Endodermal cell (in vitro differentiated cells): ENCODE data around the gene NCAPH2. TPM values are rescaled to one million over a fixed set of nuclear protein-coding genes. Genes with fewer than 3 reads are reported as not detected.

Source experiments
- DNase-seq: peaks from one replicate; pipeline ENCODE4 v3.0.0-alpha.2; 2017
- H3K27ac ChIP-seq: 2 replicates; pipeline ENCODE4 v1.5.1; 2013; ENCODE audit warnings: mild to moderate bottlenecking, low read depth, low read length, moderate library complexity
- H3K27me3 ChIP-seq: 2 replicates; pipeline ENCODE4 v1.6.1; 2013; ENCODE audit warnings: mild to moderate bottlenecking, low read length, moderate library complexity; ENCODE audit not compliant: insufficient read depth, control insufficient read depth, poor library complexity, severe bottlenecking
- H3K36me3 ChIP-seq: 2 replicates; pipeline ENCODE4 v1.7.0; 2013; ENCODE audit warnings: mild to moderate bottlenecking, low read length, moderate library complexity; ENCODE audit not compliant: control insufficient read depth, insufficient read depth
- H3K4me1 ChIP-seq: one replicate; pipeline ENCODE4 v1.7.0; 2013; ENCODE audit warnings: low read length; ENCODE audit not compliant: control insufficient read depth, insufficient read depth
- H3K4me3 ChIP-seq: 2 replicates; pipeline ENCODE4 v1.5.1; 2013; ENCODE audit warnings: mild to moderate bottlenecking, low read length, moderate library complexity
- H3K9ac ChIP-seq: 2 replicates; pipeline ENCODE4 v1.6.1; 2013; ENCODE audit warnings: mild to moderate bottlenecking, low read length, moderate library complexity; ENCODE audit not compliant: poor library complexity, severe bottlenecking; ENCODE audit errors: extremely low read depth
- H3K9me3 ChIP-seq: 2 replicates; pipeline ENCODE4 v1.6.1; 2013; ENCODE audit warnings: mild to moderate bottlenecking, low read length, moderate library complexity; ENCODE audit not compliant: control insufficient read depth
- H3K27ac Mint-ChIP-seq: 2 replicates; pipeline ENCODE4 v1.8.0; 2020; ENCODE audit warnings: mixed read lengths
- H3K27me3 Mint-ChIP-seq: 2 replicates; pipeline ENCODE4 v1.8.0; 2021; ENCODE audit warnings: mild to moderate bottlenecking, mixed read lengths; ENCODE audit not compliant: insufficient read depth
- H3K36me3 Mint-ChIP-seq: 2 replicates; pipeline ENCODE4 v1.8.0; 2020; ENCODE audit warnings: low read depth, mixed read lengths
- H3K4me1 Mint-ChIP-seq: 2 replicates; pipeline ENCODE4 v1.8.0; 2020; ENCODE audit warnings: mixed read lengths
- H3K4me3 Mint-ChIP-seq: 2 replicates; pipeline ENCODE4 v1.8.0; 2020; ENCODE audit warnings: mild to moderate bottlenecking, moderate library complexity, mixed read lengths
- H3K9me3 Mint-ChIP-seq: 2 replicates; pipeline ENCODE4 v1.8.0; 2020; ENCODE audit warnings: mild to moderate bottlenecking, mixed read lengths
- WGBS, 2 experiments: methylation state at CpG; one replicate each; pipeline versions ENCODE4 v1.1.5 to v1.1.7; 2013; ENCODE audit warnings: missing lambda C conversion rate in 2 of 2, mixed read lengths in 1 of 2; ENCODE audit not compliant: insufficient coverage in 1 of 2, insufficient read length in 1 of 2; 5-methylcytosine and 5-hydroxymethylcytosine counted together
- total RNA-seq, 2 donors: library from RNA; stranded (reverse); fragmentation: NEBNext Ultra II Directional in 1 of 2; extraction: Animal tissue kit (Norgen Biotek cat#: 25700) in 1 of 2; gene quantifications; 2 replicates in 1 of 2; 3 replicates in 1 of 2; pipeline ENCODE4 v1.2.1, GENCODE V29; 2021
- TF ChIP-seq, protein P1 (sequence below): fragments of 200-600 bp; sonication (generic); conservative IDR thresholded peaks from 2 replicates; pipeline ENCODE4 v1.5.0; 2021; ENCODE audit warnings: antibody characterized with exemption, mild to moderate bottlenecking

NCAPH2 gene
- total RNA-seq, 2 donors from 2014 or later, result 63.3 to 73.1 TPM

- H3K36me3 Mint-ChIP-seq, result no peaks in the 10 kb centered on the region
- peak; percentile 38 for DNase-seq
- H3K27me3 Mint-ChIP-seq, result peaks cover 45% of the 10 kb centered on the region
- peaks cover 11% of the 10 kb centered on the region for H3K4me1 Mint-ChIP-seq
- H3K4me3 Mint-ChIP-seq, result no peak overlapping the region
- no peak overlapping the region for H3K27ac Mint-ChIP-seq
- H3K27ac ChIP-seq, result no peak overlapping the region
- no peak overlapping the region for H3K4me3 ChIP-seq
- H3K4me1 ChIP-seq, result no peaks in the 10 kb centered on the region
- no peaks in the 10 kb centered on the region for H3K9me3 ChIP-seq
- H3K27me3 ChIP-seq, result no peaks in the 10 kb centered on the region
- H3K9me3 Mint-ChIP-seq, result no peaks in the 10 kb centered on the region
- H3K9ac ChIP-seq, result no peak overlapping the region
- TF ChIP-seq, protein P1, sequence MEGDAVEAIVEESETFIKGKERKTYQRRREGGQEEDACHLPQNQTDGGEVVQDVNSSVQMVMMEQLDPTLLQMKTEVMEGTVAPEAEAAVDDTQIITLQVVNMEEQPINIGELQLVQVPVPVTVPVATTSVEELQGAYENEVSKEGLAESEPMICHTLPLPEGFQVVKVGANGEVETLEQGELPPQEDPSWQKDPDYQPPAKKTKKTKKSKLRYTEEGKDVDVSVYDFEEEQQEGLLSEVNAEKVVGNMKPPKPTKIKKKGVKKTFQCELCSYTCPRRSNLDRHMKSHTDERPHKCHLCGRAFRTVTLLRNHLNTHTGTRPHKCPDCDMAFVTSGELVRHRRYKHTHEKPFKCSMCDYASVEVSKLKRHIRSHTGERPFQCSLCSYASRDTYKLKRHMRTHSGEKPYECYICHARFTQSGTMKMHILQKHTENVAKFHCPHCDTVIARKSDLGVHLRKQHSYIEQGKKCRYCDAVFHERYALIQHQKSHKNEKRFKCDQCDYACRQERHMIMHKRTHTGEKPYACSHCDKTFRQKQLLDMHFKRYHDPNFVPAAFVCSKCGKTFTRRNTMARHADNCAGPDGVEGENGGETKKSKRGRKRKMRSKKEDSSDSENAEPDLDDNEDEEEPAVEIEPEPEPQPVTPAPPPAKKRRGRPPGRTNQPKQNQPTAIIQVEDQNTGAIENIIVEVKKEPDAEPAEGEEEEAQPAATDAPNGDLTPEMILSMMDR, result no peak
- H3K36me3 ChIP-seq, result no peaks in the 10 kb centered on the region
- 77 to 88% methylated on average over 5 to 19 of the region's 19 CpGs for WGBS, 2 experiments
Measured at GRCh38 chr22:50488886-50489285, 19.1 kb upstream of the NCAPH2 start.

GRCh38 chr22:50489363-50490243 is 18.4 kb upstream of the NCAPH2 start:
- Mint-ChIP-seq H3K27ac (no peak overlapping the region), H3K4me3 (no peak overlapping the region), H3K9me3 (no peaks in the 10 kb centered on the region), H3K27me3 (peaks cover 41% of the 10 kb centered on the region), H3K4me1 (peaks cover 11% of the 10 kb centered on the region), H3K36me3 (no peaks in the 10 kb centered on the region)
- no peaks in the 10 kb centered on the region for H3K9me3 ChIP-seq
- no peaks in the 10 kb centered on the region for H3K27me3 ChIP-seq
- WGBS, 2 experiments, result 91 to 100% methylated on average over 6 to 31 of the region's 31 CpGs
- H3K9ac ChIP-seq, result no peak overlapping the region
- TF ChIP-seq, protein P1, result no peak
- peak; percentile 15 for DNase-seq
- no peak overlapping the region for H3K4me3 ChIP-seq
- H3K36me3 ChIP-seq, result no peaks in the 10 kb centered on the region
- H3K4me1 ChIP-seq, result no peaks in the 10 kb centered on the region
- no peak overlapping the region for H3K27ac ChIP-seq

DNA sequence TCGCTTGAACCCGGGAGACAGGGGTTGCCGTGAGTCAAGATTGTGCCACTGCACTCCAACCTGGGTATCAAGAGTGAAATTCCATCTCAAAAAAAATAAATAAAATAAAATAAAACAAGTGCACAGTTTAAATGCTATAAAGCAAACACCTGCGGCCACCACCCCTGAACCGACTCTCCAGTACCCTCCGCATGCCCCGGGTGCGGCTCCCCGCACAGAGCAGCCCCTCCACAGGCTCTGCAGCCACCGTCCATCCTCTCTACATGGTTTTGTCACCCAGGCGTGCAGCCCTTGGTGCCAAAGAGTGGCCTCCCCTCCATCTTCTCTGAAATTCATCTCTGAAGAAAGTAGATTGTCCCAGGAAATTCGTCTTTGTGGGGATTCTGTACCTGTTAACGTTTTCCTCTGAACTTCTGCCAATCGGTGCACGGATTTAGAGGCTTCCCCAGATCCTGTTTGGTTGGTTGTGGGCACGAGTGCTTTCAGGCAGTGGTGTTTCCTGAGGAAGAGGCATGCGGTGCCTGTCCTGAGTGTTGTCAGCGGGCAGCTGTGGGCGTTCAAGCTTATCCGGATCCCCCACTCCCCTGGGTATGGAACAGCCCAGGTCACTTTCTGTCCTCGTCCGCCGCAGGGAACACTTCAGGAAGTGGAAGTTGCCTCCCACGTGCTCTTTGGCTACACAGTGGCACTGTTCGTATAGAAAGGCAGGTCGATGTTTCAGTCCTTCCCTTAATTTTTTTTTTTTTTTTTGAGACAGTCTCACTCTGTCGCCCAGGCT is 17.3 kb upstream of the NCAPH2 start:
- no peaks in the 10 kb centered on the region for H3K9me3 Mint-ChIP-seq
- H3K27ac Mint-ChIP-seq, result no peak overlapping the region
- Histone ChIP-seq H3K36me3 (no peaks in the 10 kb centered on the region), H3K4me3 (no peak overlapping the region), H3K4me1 (no peaks in the 10 kb centered on the region), H3K27ac (no peak overlapping the region), H3K9me3 (no peaks in the 10 kb centered on the region), H3K27me3 (no peaks in the 10 kb centered on the region), H3K9ac (no peak overlapping the region)
- peak; percentile 20 for DNase-seq
- TF ChIP-seq, protein P1, result no peak
- H3K27me3 Mint-ChIP-seq, result peaks cover 39% of the 10 kb centered on the region
- H3K4me1 Mint-ChIP-seq, result peaks cover 11% of the 10 kb centered on the region
- WGBS, 2 experiments, result 90 to 91% methylated on average over 23 to 27 of the region's 27 CpGs
- no peaks in the 10 kb centered on the region for H3K36me3 Mint-ChIP-seq
- no peak overlapping the region for H3K4me3 Mint-ChIP-seq
